GM19035 (cell line): Measurements from ENCODE around the gene SBNO2.

Experiments
- ATAC-seq: cut with Tn5 transposase; IDR thresholded peaks from one replicate; pipeline ENCODE4 v1.9.1; 2021; ENCODE audit not compliant: unreplicated experiment

SBNO2 gene

DNA sequence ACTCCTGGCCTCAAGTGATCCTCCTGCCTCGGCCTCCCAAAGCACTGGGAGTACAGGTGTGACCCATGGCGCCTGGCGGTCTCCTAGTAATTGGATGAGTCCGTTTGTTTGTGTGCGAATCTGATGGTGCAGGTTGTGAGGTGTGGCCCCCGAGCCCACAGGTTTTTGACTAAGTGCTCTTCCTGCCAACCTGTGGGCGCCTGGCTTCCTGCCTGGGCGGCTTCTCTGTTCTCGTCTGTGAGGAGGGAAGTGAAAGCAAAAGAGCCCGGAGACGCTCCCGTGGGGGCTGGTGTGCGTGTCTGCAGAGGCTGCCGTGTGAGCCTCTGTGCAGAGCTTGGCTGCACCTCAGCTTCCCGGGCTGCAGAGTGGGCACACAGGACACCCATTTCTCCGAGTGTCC is 97.1 kb downstream of the SBNO2 start:
- ATAC-seq = peak; percentile 54

GRCh38 chr19:1076046-1076386 is 98.1 kb downstream of the SBNO2 start:
- ATAC-seq = no peak

GRCh38 chr19:1074544-1075283 is 99.4 kb downstream of the SBNO2 start:
- ATAC-seq = peak; percentile 52

DNA sequence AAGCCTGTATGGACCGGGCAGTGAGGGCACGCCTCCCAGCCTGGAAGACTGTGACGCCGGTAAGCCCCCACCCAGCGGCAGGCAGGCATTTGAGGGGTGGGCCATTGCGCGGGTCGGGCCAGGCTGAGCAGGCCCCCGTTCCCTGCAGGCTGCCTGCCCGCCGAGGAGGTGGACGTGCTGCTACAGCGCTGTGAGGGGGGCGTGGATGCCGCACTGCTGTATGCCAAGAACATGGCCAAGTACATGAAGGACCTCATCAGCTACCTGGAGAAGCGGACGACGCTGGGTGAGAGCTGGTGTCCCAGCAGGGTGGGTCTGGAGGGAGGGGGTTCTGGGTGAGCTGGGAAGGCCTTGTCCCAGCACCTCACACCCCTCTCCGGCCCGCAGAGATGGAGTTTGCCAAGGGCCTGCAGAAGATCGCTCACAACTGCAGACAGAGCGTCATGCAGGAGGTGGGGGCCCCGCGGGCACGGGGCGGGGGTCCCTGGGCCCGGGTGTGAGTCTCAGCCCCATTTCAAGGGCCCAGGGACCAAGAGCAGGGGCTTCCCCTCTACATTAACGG is 100.0 kb downstream of the SBNO2 start:
- ATAC-seq = no peak

DNA sequence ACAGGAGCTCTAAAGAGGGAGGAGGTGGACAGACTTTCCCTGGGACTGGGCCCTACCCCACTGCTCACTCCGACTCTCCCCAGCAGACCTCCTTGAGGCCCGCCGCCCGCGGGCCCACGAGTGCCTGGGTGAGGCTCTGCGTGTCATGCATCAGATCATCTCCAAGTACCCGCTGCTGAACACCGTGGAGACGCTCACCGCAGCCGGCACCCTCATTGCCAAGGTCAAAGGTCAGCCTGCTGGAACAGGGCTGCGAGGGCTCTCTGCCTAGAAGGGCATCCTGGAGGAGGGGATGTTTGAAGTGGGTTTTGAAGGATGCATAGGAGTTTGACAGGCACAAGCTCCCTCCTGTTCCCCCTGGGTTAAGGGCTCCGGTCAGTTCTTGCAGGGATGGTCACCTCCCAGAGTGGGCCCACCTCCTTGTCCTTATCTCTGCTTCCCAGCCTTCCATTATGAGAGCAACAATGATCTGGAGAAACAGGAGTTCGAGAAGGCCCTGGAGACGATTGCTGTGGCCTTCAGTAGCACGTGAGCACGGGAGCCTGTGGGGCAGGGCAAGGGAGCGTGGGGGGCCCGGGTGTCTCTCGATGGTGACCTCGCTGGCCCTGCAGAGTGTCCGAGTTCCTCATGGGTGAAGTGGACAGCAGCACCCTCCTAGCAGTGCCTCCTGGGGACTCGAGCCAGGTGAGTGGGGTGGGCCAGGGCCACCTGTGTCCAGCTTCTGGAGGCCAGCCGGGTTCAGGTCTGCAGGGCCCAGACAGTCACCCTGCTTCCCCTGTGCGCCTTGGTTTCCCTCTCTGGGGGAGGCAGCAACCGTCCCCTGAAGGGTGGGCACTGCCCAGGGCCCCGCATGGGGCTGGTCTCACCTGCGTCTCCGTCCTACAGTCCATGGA is 100.8 kb downstream of the SBNO2 start:
- ATAC-seq = no peak

DNA sequence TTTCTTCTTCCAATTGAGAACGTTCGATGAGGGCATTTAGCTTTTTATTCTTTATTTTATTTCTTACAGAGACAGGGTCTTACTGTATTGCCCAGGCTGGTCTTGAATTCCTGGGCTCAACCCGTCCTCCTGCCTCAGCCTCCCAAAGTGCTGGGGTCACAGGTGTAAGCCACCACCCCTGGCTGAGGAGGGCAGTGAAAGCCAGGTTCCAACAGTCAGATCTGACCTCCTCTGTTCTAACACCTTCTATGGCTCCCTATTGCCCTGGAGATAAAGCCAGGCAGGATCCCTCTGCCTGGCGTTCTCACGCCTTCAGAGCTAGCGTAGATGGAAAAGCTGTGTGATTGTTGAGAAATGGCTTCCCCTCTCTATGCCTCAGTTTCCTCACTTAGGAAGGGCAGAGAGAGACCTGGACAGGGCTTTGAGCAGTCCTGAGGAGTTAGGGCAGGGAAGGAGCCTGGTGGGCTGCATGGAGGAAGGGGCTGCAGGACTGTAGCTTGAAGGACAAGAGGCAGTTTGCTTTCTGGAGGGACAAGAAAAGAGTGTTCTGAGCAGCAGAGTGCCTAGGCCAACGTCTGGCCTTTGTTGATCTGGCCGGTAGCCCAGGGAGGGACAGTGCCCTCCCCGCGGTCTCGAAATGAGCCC is 101.6 kb downstream of the SBNO2 start:
- ATAC-seq = no peak

GRCh38 chr19:1070931-1071791 is 102.9 kb downstream of the SBNO2 start:
- no peak for ATAC-seq

DNA sequence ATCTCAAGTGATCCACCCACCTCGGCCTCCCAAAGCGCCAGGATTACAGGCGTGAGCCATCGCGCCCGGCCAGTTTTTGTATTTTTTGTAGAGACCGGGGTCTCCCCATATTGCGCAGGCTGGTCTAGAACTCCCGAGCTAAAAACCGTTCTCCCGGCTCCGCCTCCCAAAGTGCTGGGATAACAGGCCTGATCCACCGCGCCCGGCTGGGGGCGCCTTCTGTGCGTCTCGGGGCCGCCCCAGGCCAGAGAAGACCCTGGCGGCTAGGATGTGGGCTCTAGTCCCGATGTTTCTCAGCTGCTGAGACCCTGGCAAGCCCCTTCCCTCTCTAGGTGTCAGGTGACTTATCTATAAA is 103.5 kb downstream of the SBNO2 start:
- no peak for ATAC-seq

GRCh38 chr19:1069009-1069779 is 104.9 kb downstream of the SBNO2 start:
- no peak for ATAC-seq

DNA sequence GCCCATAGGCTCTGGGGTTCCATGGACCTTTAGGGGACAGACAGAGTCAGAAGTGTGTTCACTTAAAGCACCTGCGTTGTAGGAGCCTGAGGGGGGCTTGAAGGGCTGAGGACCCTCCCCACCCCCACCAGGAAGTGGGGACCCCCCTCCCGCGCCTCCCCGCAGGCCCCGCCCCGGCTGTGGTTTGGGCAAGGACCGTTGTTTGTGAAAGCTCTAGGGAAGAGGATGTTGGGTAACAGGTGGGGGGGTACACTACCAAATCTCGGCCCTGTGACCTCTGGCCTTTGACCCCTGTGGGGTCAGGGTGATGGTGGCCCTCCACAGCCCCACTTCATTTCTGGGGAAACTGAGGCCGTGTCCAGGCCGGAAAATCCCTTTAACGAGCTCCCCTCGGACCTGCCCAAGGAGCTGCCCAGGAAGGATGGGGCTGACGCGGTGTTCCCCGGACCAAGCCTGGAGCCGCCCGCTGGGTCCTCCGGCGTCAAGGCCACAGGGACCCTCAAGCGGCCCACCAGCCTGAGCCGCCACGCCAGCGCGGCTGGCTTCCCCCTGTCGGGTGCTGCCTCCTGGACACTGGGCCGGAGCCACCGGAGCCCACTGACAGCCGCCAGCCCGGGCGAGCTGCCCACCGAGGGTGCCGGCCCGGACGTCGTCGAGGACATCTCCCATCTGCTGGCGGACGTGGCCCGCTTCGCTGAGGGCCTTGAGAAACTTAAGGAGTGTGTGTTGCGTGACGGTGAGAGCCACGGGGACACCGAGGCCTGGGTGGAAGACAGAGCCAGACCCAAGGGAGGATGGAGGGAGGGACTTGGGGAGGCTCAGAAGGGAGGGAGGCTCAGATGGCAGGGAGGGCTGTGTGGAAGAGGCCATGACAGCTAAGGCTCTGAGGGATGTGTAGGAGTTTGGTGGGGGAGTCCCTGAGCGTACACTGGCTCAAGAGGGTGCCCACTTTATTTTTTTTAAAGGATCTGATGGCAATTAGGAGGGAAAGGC is 105.8 kb downstream of the SBNO2 start:
- no peak for ATAC-seq

DNA sequence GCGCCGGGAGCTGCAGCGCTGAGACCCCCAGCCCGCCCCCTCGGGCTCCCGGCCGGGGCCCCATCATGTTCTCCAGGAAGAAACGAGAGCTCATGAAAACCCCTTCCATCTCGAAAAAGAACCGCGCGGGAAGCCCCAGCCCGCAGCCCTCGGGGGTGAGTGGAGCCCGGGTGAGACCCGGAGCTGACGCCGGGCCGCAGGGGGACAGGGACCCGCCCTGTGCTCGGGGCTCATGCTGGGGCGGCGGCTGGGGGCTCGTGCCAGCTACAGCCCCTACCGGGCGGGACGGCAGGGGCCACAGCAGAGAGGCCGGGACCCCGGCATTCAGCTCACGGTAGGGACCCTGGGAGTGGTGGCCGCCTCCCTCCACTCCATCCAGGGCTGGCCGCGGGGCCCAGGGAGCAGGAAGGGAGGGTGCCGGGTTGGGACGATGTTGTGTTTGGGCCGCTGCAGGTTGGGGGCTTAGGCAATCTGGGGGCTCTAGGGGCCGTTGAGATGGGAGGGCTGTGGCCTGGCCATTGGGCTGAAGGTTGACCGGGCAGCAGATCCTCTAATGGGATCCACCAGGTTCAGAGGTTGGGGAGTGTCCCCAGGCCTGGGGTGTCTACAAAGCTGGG is 106.6 kb downstream of the SBNO2 start:
- ATAC-seq = peak; percentile 23

GRCh38 chr19:1066748-1067340 is 107.2 kb downstream of the SBNO2 start, which contains the start of gene ARHGAP45:
Gene ARHGAP45, plus strand, starts transcription at chr19:1067167. Its CDS starts 239 bp downstream, at chr19:1067406.
- peak; percentile 40 for ATAC-seq

DNA sequence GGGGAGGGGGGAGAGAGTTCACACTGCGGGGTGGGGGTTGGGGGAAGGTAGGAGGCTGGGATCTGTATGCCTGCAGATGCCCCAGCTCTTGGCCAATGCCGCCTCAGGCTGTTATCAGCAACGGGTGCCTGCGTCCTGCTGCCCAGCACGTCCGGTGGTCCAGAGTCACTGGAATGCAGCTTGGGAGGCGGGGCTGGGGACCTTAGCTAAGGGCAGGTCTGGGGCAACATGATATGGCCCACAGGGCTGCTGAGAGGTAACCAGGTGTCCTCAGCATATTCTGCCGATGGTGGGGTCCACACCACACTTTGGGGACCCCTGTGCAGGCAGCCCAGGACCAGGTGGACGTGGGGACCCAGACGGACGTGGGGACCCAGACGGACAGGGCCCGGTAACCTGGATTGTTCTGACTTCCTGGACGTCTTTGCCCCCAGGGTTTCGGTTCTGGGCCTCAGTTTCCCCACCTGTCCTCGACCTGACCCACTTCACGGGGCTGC is 107.8 kb downstream of the SBNO2 start:
- ATAC-seq = no peak

DNA sequence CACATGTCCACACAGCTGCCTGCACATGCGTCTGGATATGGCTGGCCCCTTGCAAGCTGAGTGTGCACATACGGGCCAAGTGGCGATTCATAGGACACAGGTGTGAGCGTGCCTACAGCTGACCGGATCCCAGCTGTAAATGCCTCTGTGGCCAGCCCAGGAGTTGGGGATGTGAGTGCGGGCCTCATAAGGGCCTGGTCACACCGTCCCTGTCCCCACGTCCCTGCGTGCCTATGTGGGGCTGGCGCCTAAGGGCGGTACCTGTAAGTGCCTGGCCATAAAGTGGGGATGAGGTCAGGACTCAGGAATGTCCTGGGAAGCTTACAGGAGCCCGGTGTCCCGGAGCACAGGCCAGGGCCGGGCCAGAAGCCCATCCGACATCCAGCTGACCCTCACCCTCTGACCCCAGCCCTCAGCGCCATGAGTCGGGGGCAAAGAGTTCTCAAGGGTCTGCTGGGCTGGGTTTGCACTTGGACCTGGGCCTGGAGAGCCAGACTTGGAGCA is 108.4 kb downstream of the SBNO2 start:
- no peak for ATAC-seq

DNA sequence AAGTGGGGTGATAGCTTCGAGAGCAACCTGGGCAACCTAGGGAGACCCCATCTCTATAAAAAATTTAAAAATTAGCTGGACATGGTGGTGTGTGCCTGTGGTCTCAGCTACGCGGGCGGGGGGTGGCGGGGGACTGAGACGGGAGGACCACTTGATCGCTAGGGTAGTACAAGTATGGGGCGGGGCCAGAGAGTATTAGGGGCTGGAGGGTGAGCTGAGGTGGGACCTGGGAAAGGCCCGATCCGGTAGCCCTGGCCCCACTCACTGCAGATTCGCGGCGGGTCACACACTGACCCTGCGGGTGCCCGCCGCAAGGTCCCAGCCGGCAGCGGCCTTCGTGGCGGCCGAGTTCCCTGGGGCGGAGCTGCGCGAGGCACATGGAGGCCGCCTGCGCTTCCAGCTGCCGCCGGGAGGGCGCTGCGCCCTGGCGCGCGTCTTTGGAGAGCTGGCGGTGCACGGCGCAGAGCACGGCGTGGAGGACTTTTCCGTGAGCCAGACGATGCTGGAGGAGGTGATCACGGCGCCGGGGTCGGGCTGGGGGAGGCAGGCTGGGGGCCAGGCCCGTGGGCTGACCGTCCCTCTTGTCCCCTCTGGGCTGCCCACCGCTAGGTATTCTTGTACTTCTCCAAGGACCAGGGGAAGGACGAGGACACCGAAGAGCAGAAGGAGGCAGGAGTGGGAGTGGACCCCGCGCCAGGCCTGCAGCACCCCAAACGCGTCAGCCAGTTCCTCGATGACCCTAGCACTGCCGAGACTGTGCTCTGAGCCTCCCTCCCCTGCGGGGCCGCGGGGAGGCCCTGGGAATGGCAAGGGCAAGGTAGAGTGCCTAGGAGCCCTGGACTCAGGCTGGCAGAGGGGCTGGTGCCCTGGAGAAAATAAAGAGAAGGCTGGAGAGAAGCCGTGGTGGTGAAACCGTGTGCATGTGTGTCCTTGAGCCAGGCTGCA is 109.1 kb downstream of the SBNO2 start:
- ATAC-seq = no peak

DNA sequence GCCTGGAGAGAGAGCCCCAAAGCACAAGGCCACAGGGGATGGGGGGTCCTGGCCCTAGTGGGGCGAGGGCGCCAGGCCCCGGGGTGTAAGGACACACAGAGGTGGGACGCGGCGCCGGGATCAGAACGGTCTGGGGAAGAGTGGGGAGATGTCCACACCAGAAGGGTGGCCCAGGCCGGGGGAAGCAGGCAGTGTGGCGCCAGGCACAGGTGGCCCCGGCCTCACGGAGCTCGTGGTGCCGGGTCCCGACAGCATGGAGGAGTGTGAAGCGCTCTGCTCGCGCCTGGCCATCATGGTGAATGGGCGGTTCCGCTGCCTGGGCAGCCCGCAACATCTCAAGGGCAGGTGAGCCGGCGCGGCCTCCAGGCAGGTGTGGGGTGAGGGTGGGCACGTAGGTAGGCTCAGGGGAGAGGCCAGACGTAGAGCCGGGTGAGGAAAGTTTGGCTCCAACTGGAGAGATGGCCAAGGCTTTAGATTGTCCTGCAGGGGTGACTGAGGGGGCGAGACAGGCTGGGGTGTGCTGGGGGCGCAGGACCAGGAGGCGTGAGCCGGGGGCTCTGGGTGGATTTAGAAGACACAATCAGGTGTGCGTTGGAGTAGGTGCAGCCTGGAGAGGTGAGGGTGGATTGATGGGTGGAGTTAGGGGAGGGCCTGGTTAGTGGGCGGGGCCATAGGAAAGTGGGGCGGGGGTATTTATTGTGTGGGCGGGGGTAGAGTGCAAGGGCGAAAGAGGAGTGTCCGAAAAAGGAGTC is 110.0 kb downstream of the SBNO2 start:
- no peak for ATAC-seq
